PC-9 (cell line): ENCODE data around the gene TCAP. TPM values are rescaled to one million over a fixed set of nuclear protein-coding genes. Genes with fewer than 3 reads are reported as not detected.
A peak's percentile ranks its signal among the peaks of the same experiment; 100 is the strongest.

ENCODE experiments used
- BruUV-seq: library from RNA; stranded (reverse); fragments of 400-500 nt; replicated peaks from 2 replicates; lab custom pipeline; 2021; lab: Mats Ljungman, UMichigan
- CTCF ChIA-PET: fragments of 300-600 bp; sonication (Branson Sonifier 250); formaldehyde crosslinking; loops from one replicate; lab custom pipeline; 2022; ENCODE audit warnings: antibody characterized with exemption; lab: Charles Lee
- POLR2A ChIA-PET: fragments of 300-600 bp; sonication (Branson Sonifier 250); formaldehyde crosslinking; loops from one replicate; lab custom pipeline; 2022; ENCODE audit warnings: antibody characterized with exemption; ENCODE audit not compliant: unreplicated experiment; lab: Charles Lee
- DNase-seq, 2 experiments: peaks; one replicate each; pipeline versions ENCODE4 v3.0.0 to v3.0.0-alpha.2; 2015 to 2022; ENCODE audit warnings: mixed read lengths in 1 of 2
- H2AFZ ChIP-seq: fragments of 200-600 bp; sonication (generic); 2 replicates; pipeline ENCODE4 v1.8.1; 2017; ENCODE audit warnings: antibody characterized with exemption
- H3F3A ChIP-seq: fragments of 200-600 bp; sonication (generic); 2 replicates; pipeline ENCODE4 v1.8.1; 2017; ENCODE audit warnings: antibody characterized with exemption, mild to moderate bottlenecking, low read depth; ENCODE audit not compliant: insufficient read depth
- H3K27ac ChIP-seq: fragments of 200-600 bp; sonication (generic); 2 replicates; pipeline ENCODE4 v1.6.1; 2016; ENCODE audit warnings: mixed run types
- H3K27me3 ChIP-seq: fragments of 200-600 bp; sonication (generic); 2 replicates; pipeline ENCODE4 v1.6.1; 2016; ENCODE audit warnings: low read depth, mixed run types; ENCODE audit not compliant: insufficient read depth
- H3K36me3 ChIP-seq: fragments of 200-600 bp; sonication (generic); 2 replicates; pipeline ENCODE4 v1.6.1; 2016; ENCODE audit warnings: low read depth, mixed run types
- H3K4me1 ChIP-seq: fragments of 200-600 bp; sonication (generic); replicated peaks from 2 replicates; pipeline ENCODE4 v1.6.1; 2016; ENCODE audit warnings: mixed run types; ENCODE audit not compliant: insufficient read depth
- H3K4me2 ChIP-seq: fragments of 200-600 bp; sonication (generic); 2 replicates; pipeline ENCODE4 v1.6.1; 2017; ENCODE audit warnings: mixed run types
- H3K4me3 ChIP-seq: fragments of 200-600 bp; sonication (generic); 2 replicates; pipeline ENCODE4 v1.6.1; 2016; ENCODE audit warnings: mixed run types
- H3K79me2 ChIP-seq: fragments of 200-600 bp; sonication (generic); 2 replicates; pipeline ENCODE4 v1.6.1; 2017; ENCODE audit warnings: low read depth, mixed run types
- H3K9me2 ChIP-seq: fragments of 200-600 bp; sonication (generic); 2 replicates; pipeline ENCODE4 v1.8.1; 2017; ENCODE audit warnings: mild to moderate bottlenecking; ENCODE audit not compliant: insufficient read depth
- H3K9me3 ChIP-seq: fragments of 200-600 bp; sonication (generic); 2 replicates; pipeline ENCODE4 v1.8.1; 2016; ENCODE audit warnings: low read depth; ENCODE audit not compliant: insufficient read depth
- H4K20me1 ChIP-seq: fragments of 200-600 bp; sonication (generic); 2 replicates; pipeline ENCODE4 v1.8.1; 2017; ENCODE audit not compliant: insufficient read depth
- CTCF ChIP-seq: fragments of 200-600 bp; sonication (generic); conservative IDR thresholded peaks from 2 replicates; pipeline ENCODE4 v1.6.1; 2017; ENCODE audit warnings: mixed run types, antibody characterized with exemption, mild to moderate bottlenecking, moderate library complexity
- EZH2 ChIP-seq: fragments of 200-600 bp; sonication (generic); IDR thresholded peaks from 2 replicates; pipeline ENCODE4 v1.8.0; 2017; ENCODE audit warnings: antibody characterized with exemption, low read depth
- intact Hi-C: fragments of 100-400 bp; cut with micrococcal nuclease; formaldehyde crosslinking; loops from one replicate; pipeline ENCODE4 v1.10.0; 2022; ENCODE audit not compliant: unreplicated experiment
- total RNA-seq: library from RNA; stranded (reverse); gene quantifications from 2 replicates; pipeline ENCODE4 v1.2.3, GENCODE V29; 2021

The TCAP gene
- total RNA-seq, 1 experiment from 2014 or later, result 1.6 TPM

- H3K4me2 ChIP-seq, result peak overlapping the region; percentile 83; the same call in 1 of the 2 replicates
Measured at GRCh38 chr17:39667262-39667944, 2.3 kb downstream of the TCAP start.

GRCh38 chr17:39667945-39668924, 3.1 kb downstream of the TCAP start, which contains the start of gene PNMT:
TSS of gene PNMT (plus strand) at chr17:39668453. CDS start at chr17:39668476, 23 bp downstream.
- DNase-seq, result peak in 1 of 2 experiments; percentile 58

More at GRCh38 chr17:39667262-39667944, 2.3 kb downstream of the TCAP start:
- CTCF ChIA-PET, result interaction anchor here (0.5 to 0.6 kb wide), 2 partner anchors 13 to 62 kb away, joined by 3 read pairs; no protein-coding TSS in a partner anchor
- no peak for TF ChIP-seq EZH2
- BruUV-seq, result no TSS peak
- POLR2A ChIA-PET, result interaction anchor here (0.6 kb wide), 2 partner anchors 8 to 214 kb away, joined by 3 to 4 read pairs; no protein-coding TSS in a partner anchor
- Histone ChIP-seq H3K4me3 (no peak overlapping the region), H3F3A (peaks cover 23% of the 10 kb centered on the region; the same call in 1 of the 2 replicates), H3K79me2 (no peaks in the 10 kb centered on the region), H3K4me1 (peaks cover 35% of the 10 kb centered on the region), H3K27me3 (no peaks in the 10 kb centered on the region), H3K27ac (no peak overlapping the region), H3K9me2 (no peaks in the 10 kb centered on the region), H2AFZ (no peak overlapping the region), H4K20me1 (no peaks in the 10 kb centered on the region), H3K36me3 (no peaks in the 10 kb centered on the region), H3K9me3 (no peaks in the 10 kb centered on the region)
- intact Hi-C loops, result no loop called here
- DNase-seq, result peak in 1 of 2 experiments; percentile 27

More at GRCh38 chr17:39667945-39668924, 3.1 kb downstream of the TCAP start, which contains the start of gene PNMT:
- Histone ChIP-seq H2AFZ (peak within 1 kb of the TSS; percentile 75; the same call in 1 of the 2 replicates), H3K4me2 (peak within 1 kb of the TSS; percentile 83), H4K20me1 (no peaks in the 10 kb centered on the region), H3K9me2 (no peaks in the 10 kb centered on the region), H3K9me3 (no peaks in the 10 kb centered on the region), H3K36me3 (no peaks in the 10 kb centered on the region), H3F3A (peaks cover 17% of the 10 kb centered on the region; the same call in 1 of the 2 replicates), H3K79me2 (no peaks in the 10 kb centered on the region), H3K4me1 (peaks cover 35% of the 10 kb centered on the region), H3K27me3 (no peaks in the 10 kb centered on the region), H3K4me3 (peak within 1 kb of the TSS; percentile 51), H3K27ac (no peak within 1 kb of the TSS)
- ChIA-PET POLR2A (no interaction called here), CTCF (no interaction called here)
- no TSS peak for BruUV-seq
- intact Hi-C loops, result no loop called here
- TF ChIP-seq EZH2, result no peak
- TF ChIP-seq CTCF, result peak; percentile 63; the same call in 1 of the 2 replicates
